MG63 (cell line): ENCODE data around the gene NR5A2. TPM values are rescaled to one million over a fixed set of nuclear protein-coding genes. Genes with fewer than 3 reads are reported as not detected.

Source experiments
- DNase-seq: peaks from one replicate; pipeline ENCODE4 v3.0.0-alpha.2; 2020
- H3K27me3 ChIP-seq: fragments of 250-450 bp; sonication (Bioruptor Pico); 2 replicates; pipeline ENCODE4 v1.5.1; 2020; ENCODE audit warnings: mild to moderate bottlenecking, moderate library complexity
- H3K36me3 ChIP-seq: fragments of 250-450 bp; sonication (Bioruptor Pico); 2 replicates; pipeline ENCODE4 v1.5.1; 2020; ENCODE audit warnings: mild to moderate bottlenecking, moderate library complexity
- H3K4me3 ChIP-seq: fragments of 250-450 bp; sonication (Bioruptor Pico); 2 replicates; pipeline ENCODE4 v1.5.1; 2020; ENCODE audit warnings: mild to moderate bottlenecking, moderate library complexity
- H3K9me3 ChIP-seq: fragments of 250-450 bp; sonication (Bioruptor Pico); 2 replicates; pipeline ENCODE4 v1.5.1; 2020; ENCODE audit warnings: mild to moderate bottlenecking, moderate library complexity
- total RNA-seq: library from RNA; depleted of rRNA; stranded (reverse); fragments of >200 nt; shearing (Covaris generic); gene quantifications from 2 replicates; pipeline ENCODE4 v1.2.3, GENCODE V29; 2014; ENCODE audit warnings: low replicate concordance

NR5A2 gene
- total RNA-seq, 1 experiment from 2014 or later: not detected

GRCh38 chr1:200130552-200130951 lies 103.0 kb downstream of the NR5A2 start:
- no peak overlapping the region for H3K4me3 ChIP-seq
- H3K9me3 ChIP-seq: no peaks in the 10 kb centered on the region
- H3K27me3 ChIP-seq: no peaks in the 10 kb centered on the region
- no peaks in the 10 kb centered on the region for H3K36me3 ChIP-seq
- DNase-seq: no peak

GRCh38 chr1:200131551-200132125 lies 104.1 kb downstream of the NR5A2 start:
- H3K27me3 ChIP-seq: no peaks in the 10 kb centered on the region
- no peaks in the 10 kb centered on the region for H3K9me3 ChIP-seq
- H3K4me3 ChIP-seq: no peak overlapping the region
- DNase-seq: no peak
- H3K36me3 ChIP-seq: no peaks in the 10 kb centered on the region

GRCh38 chr1:200133123-200133522 lies 105.6 kb downstream of the NR5A2 start:
- H3K27me3 ChIP-seq: no peaks in the 10 kb centered on the region
- DNase-seq: no peak
- H3K4me3 ChIP-seq: no peak overlapping the region
- H3K36me3 ChIP-seq: no peaks in the 10 kb centered on the region
- H3K9me3 ChIP-seq: no peaks in the 10 kb centered on the region

GRCh38 chr1:200134116-200134515 lies 106.6 kb downstream of the NR5A2 start:
- no peaks in the 10 kb centered on the region for H3K9me3 ChIP-seq
- no peaks in the 10 kb centered on the region for H3K27me3 ChIP-seq
- no peaks in the 10 kb centered on the region for H3K36me3 ChIP-seq
- no peak for DNase-seq
- no peak overlapping the region for H3K4me3 ChIP-seq

GRCh38 chr1:200136384-200136783 lies 108.9 kb downstream of the NR5A2 start:
- no peaks in the 10 kb centered on the region for H3K9me3 ChIP-seq
- no peaks in the 10 kb centered on the region for H3K36me3 ChIP-seq
- H3K27me3 ChIP-seq: no peaks in the 10 kb centered on the region
- H3K4me3 ChIP-seq: no peak overlapping the region
- DNase-seq: no peak

- DNase-seq: peak; percentile 22
- Histone ChIP-seq H3K27me3 (no peaks in the 10 kb centered on the region), H3K9me3 (no peaks in the 10 kb centered on the region), H3K4me3 (no peak overlapping the region), H3K36me3 (no peaks in the 10 kb centered on the region)
Measured at GRCh38 chr1:200139661-200140250, 112.2 kb downstream of the NR5A2 start.

GRCh38 chr1:200143347-200143746 lies 115.8 kb downstream of the NR5A2 start:
- Histone ChIP-seq H3K27me3 (no peaks in the 10 kb centered on the region), H3K9me3 (no peaks in the 10 kb centered on the region), H3K36me3 (no peaks in the 10 kb centered on the region), H3K4me3 (no peak overlapping the region)
- no peak for DNase-seq

GRCh38 chr1:200146100-200146499 lies 118.6 kb downstream of the NR5A2 start:
- Histone ChIP-seq H3K9me3 (no peaks in the 10 kb centered on the region), H3K36me3 (no peaks in the 10 kb centered on the region), H3K27me3 (no peaks in the 10 kb centered on the region), H3K4me3 (no peak overlapping the region)
- no peak for DNase-seq

GRCh38 chr1:200147094-200147493 lies 119.6 kb downstream of the NR5A2 start:
- Histone ChIP-seq H3K36me3 (no peaks in the 10 kb centered on the region), H3K4me3 (no peak overlapping the region)
- DNase-seq: no peak

GRCh38 chr1:200147742-200148141 lies 120.2 kb downstream of the NR5A2 start:
- no peaks in the 10 kb centered on the region for H3K9me3 ChIP-seq
- DNase-seq: no peak
- no peak overlapping the region for H3K4me3 ChIP-seq
- no peaks in the 10 kb centered on the region for H3K27me3 ChIP-seq
- no peaks in the 10 kb centered on the region for H3K36me3 ChIP-seq

More at GRCh38 chr1:200147094-200147493, 119.6 kb downstream of the NR5A2 start:
- H3K27me3 ChIP-seq: no peaks in the 10 kb centered on the region
- no peaks in the 10 kb centered on the region for H3K9me3 ChIP-seq

- H3K27me3 ChIP-seq: no peaks in the 10 kb centered on the region
- H3K9me3 ChIP-seq: no peaks in the 10 kb centered on the region
- no peak overlapping the region for H3K4me3 ChIP-seq
- no peak for DNase-seq
- H3K36me3 ChIP-seq: no peaks in the 10 kb centered on the region
Measured at GRCh38 chr1:200150006-200150405, 122.5 kb downstream of the NR5A2 start.

- peak; percentile 60 for DNase-seq
- Histone ChIP-seq H3K4me3 (no peak overlapping the region), H3K36me3 (no peaks in the 10 kb centered on the region), H3K9me3 (no peaks in the 10 kb centered on the region), H3K27me3 (no peaks in the 10 kb centered on the region)
Measured at GRCh38 chr1:200150721-200151120, 123.2 kb downstream of the NR5A2 start.

- no peaks in the 10 kb centered on the region for H3K36me3 ChIP-seq
- DNase-seq: no peak
Measured at GRCh38 chr1:200152336-200152735, 124.8 kb downstream of the NR5A2 start.

GRCh38 chr1:200153277-200154055 lies 126.0 kb downstream of the NR5A2 start:
- Histone ChIP-seq H3K27me3 (no peaks in the 10 kb centered on the region), H3K9me3 (no peaks in the 10 kb centered on the region)

More at GRCh38 chr1:200152336-200152735, 124.8 kb downstream of the NR5A2 start:
- Histone ChIP-seq H3K27me3 (no peaks in the 10 kb centered on the region), H3K4me3 (no peak overlapping the region), H3K9me3 (no peaks in the 10 kb centered on the region)

GRCh38 chr1:200154069-200154767 lies 126.7 kb downstream of the NR5A2 start:
- H3K27me3 ChIP-seq: no peaks in the 10 kb centered on the region
- H3K36me3 ChIP-seq: no peaks in the 10 kb centered on the region
- DNase-seq: no peak
- no peak overlapping the region for H3K4me3 ChIP-seq
- H3K9me3 ChIP-seq: no peaks in the 10 kb centered on the region

More at GRCh38 chr1:200153277-200154055, 126.0 kb downstream of the NR5A2 start:
- no peak for DNase-seq
- no peaks in the 10 kb centered on the region for H3K36me3 ChIP-seq
- H3K4me3 ChIP-seq: no peak overlapping the region

- Histone ChIP-seq H3K9me3 (no peaks in the 10 kb centered on the region), H3K36me3 (no peaks in the 10 kb centered on the region), H3K27me3 (no peaks in the 10 kb centered on the region), H3K4me3 (no peak overlapping the region)
- DNase-seq: no peak
Measured at GRCh38 chr1:200157715-200158114, 130.2 kb downstream of the NR5A2 start.

GRCh38 chr1:200161801-200162200 lies 134.3 kb downstream of the NR5A2 start:
- Histone ChIP-seq H3K4me3 (no peak overlapping the region), H3K9me3 (no peaks in the 10 kb centered on the region), H3K36me3 (no peaks in the 10 kb centered on the region), H3K27me3 (no peaks in the 10 kb centered on the region)
- no peak for DNase-seq
